ENCODE results near the gene NANOS3. TPM values are rescaled to one million over a fixed set of nuclear protein-coding genes. Genes with fewer than 3 reads are reported as not detected.

NANOS3 gene
- total and polyA plus RNA-seq, 2 of the 13 experiments (the other 11 are each of a cell fraction or from before 2014, with no cell fraction given): 0.21 TPM; not detected in 1

DNA sequence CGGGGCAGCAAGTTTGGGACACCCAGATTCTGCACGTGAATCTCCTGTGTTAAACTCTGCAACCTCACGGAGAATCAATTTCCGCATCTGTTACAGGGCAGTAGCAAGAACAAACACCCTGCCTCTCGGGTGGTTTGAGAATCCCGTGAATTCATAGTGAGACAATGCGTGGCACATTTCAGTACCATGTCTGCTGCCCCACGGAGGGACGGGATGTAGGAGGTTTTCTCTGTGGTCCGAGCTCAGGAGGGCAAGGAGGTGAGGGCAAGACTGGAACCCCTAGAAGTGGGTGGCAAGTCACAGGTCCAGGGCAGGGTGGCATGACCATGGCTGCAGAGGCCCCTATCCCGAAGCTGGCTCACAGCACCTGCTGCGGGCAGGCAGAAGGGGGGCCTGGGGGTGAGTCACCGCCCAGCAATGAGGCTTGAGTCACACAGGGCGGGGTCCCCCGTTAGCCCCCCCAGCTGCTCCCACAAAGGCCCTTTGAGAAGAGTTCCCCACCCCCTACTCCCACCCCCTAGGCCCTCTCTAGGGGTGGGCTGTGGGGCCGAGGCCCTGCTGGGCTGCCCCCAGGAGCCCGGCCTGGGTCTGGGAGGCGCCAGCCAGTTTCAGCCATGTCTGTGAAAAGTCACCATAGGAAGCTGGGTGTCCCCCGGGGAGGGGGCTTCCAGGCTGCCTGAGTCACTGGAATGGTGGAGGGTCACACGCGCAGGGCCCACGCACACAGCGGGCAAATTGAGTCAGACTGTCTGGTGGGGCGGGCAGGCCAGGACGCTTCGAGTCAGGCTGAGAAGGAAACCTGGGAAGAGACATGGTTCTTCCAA lies 25.8 kb upstream of the NANOS3 start (continued):
- TF ChIP-seq ZNF609 (CRISPR knock-in tag; IDR thresholded peaks at IDR 0.05; ENCODE audit: borderline replicate concordance) (0 out of 2 replicates have a peak, but pooled peaks have one; percentile 40), ZNF746 (CRISPR knock-in tag; IDR thresholded peaks at IDR 0.05) (peak; percentile 83), REPIN1 (CRISPR knock-in tag; IDR thresholded peaks at IDR 0.05; ENCODE audit: borderline replicate concordance, low read depth) (0 out of 2 replicates have a peak, but pooled peaks have one; percentile 58), TAF1 (CRISPR knock-in tag; IDR thresholded peaks at IDR 0.05) (peak; percentile 12; the same call in 1 of the 2 replicates), TEAD2 (CRISPR knock-in tag; IDR thresholded peaks at IDR 0.05) (no peak), U2AF2 (IDR thresholded peaks at IDR 0.05; ENCODE audit: low read depth, low read length) (no peak), ZNF792 (CRISPR knock-in tag; IDR thresholded peaks at IDR 0.05) (peak; percentile 55; the same call in 1 of the 2 replicates), SMAD1 (CRISPR knock-in tag; IDR thresholded peaks at IDR 0.05; ENCODE audit: borderline replicate concordance, low read depth) (peak; percentile 57; the same call in 1 of the 2 replicates), ATRX (CRISPR knock-in tag; IDR thresholded peaks at IDR 0.05; ENCODE audit: borderline replicate concordance) (no peak), ATF7 (IDR thresholded peaks at IDR 0.05) (no peak), ATF7 (CRISPR knock-in tag; IDR thresholded peaks at IDR 0.05) (peak; percentile 74; the same call in 1 of the 2 replicates), TBX2 (CRISPR knock-in tag; IDR thresholded peaks at IDR 0.05; ENCODE audit: borderline replicate concordance) (peak; percentile 69; the same call in 1 of the 2 replicates), ELK4 (CRISPR knock-in tag; IDR thresholded peaks at IDR 0.05; ENCODE audit: borderline replicate concordance) (no peak), AGO2 (optimal IDR thresholded peaks at IDR 0.05; ENCODE audit: low read depth, low read length) (peak; percentile 56), ATF5 (CRISPR knock-in tag; IDR thresholded peaks at IDR 0.05; ENCODE audit: low read depth) (no peak), FOXK1 (CRISPR knock-in tag; IDR thresholded peaks at IDR 0.05; ENCODE audit: borderline replicate concordance, low read depth) (no peak)
- TF ChIP-seq, protein P1, sequence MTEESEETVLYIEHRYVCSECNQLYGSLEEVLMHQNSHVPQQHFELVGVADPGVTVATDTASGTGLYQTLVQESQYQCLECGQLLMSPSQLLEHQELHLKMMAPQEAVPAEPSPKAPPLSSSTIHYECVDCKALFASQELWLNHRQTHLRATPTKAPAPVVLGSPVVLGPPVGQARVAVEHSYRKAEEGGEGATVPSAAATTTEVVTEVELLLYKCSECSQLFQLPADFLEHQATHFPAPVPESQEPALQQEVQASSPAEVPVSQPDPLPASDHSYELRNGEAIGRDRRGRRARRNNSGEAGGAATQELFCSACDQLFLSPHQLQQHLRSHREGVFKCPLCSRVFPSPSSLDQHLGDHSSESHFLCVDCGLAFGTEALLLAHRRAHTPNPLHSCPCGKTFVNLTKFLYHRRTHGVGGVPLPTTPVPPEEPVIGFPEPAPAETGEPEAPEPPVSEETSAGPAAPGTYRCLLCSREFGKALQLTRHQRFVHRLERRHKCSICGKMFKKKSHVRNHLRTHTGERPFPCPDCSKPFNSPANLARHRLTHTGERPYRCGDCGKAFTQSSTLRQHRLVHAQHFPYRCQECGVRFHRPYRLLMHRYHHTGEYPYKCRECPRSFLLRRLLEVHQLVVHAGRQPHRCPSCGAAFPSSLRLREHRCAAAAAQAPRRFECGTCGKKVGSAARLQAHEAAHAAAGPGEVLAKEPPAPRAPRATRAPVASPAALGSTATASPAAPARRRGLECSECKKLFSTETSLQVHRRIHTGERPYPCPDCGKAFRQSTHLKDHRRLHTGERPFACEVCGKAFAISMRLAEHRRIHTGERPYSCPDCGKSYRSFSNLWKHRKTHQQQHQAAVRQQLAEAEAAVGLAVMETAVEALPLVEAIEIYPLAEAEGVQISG (CRISPR knock-in tag; IDR thresholded peaks at IDR 0.05): peak; percentile 29; the same call in 1 of the 2 replicates

Data from HepG2 (cell line).